CD4-positive, alpha-beta T cell treated with Interleukin-10 for 1 hour (primary cell): ENCODE results near the gene OR2D2.
"Not testable (repeated sequence)": the region's sequence is repeated elsewhere in the genome, so short reads cannot be mapped to it uniquely, and the experiment has no call there.

Experiments
- DNase-seq: peaks from one replicate; pipeline ENCODE4 v3.0.0-alpha.2; 2020

OR2D2 gene, protein sequence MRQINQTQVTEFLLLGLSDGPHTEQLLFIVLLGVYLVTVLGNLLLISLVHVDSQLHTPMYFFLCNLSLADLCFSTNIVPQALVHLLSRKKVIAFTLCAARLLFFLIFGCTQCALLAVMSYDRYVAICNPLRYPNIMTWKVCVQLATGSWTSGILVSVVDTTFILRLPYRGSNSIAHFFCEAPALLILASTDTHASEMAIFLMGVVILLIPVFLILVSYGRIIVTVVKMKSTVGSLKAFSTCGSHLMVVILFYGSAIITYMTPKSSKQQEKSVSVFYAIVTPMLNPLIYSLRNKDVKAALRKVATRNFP

GRCh38 chr11:6892400-6892799 lies at the start of gene OR2D2:
TSS of gene OR2D2 (minus strand) at chr11:6892500. CDS start at chr11:6892500, 0 bp downstream.
- no peak for DNase-seq

DNA sequence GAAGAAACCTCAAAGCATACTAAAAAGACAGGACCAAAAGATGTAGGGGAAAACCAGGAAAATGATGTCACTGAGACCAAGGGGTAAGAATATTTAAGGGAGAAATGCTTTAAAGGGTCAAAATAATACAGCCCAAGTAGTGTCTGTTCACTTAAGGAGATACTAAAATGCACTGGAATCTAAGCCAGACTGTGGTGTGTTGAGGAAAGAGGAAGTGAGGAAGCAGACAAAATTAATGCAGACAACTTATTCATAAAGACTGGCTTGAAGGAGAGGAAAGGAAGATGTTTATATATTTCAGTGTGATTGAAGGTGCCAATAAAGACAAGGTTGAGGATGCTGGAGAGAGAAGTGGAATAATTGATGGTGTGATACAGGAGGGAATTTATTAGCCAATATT lies 49.7 kb upstream of the OR2D2 start:
- no peak for DNase-seq

DNA sequence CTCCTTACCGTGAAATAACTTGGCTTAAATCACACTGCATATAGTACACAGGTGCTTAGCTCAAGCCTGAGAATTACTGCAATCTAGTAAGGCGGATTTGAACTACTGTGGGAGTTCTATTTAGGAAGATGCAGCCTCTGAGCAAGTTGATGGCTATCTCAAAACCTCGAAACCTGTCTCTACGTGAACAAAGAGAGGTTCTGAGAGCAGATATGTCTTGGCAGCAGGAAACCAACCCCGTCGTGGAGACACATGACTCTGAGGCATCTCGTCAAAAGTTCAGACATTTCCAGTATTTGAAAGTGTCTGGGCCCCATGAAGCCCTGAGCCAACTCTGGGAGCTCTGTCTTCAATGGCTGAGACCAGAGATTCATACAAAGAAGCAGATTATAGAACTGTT lies 39.8 kb upstream of the OR2D2 start:
- DNase-seq: no peak

GRCh38 chr11:6931146-6931713 lies 38.9 kb upstream of the OR2D2 start:
- no peak for DNase-seq

- no peak for DNase-seq
Measured at GRCh38 chr11:6928916-6929315, 36.6 kb upstream of the OR2D2 start.

GRCh38 chr11:6927030-6927617 lies 34.8 kb upstream of the OR2D2 start:
- no peak for DNase-seq

DNA sequence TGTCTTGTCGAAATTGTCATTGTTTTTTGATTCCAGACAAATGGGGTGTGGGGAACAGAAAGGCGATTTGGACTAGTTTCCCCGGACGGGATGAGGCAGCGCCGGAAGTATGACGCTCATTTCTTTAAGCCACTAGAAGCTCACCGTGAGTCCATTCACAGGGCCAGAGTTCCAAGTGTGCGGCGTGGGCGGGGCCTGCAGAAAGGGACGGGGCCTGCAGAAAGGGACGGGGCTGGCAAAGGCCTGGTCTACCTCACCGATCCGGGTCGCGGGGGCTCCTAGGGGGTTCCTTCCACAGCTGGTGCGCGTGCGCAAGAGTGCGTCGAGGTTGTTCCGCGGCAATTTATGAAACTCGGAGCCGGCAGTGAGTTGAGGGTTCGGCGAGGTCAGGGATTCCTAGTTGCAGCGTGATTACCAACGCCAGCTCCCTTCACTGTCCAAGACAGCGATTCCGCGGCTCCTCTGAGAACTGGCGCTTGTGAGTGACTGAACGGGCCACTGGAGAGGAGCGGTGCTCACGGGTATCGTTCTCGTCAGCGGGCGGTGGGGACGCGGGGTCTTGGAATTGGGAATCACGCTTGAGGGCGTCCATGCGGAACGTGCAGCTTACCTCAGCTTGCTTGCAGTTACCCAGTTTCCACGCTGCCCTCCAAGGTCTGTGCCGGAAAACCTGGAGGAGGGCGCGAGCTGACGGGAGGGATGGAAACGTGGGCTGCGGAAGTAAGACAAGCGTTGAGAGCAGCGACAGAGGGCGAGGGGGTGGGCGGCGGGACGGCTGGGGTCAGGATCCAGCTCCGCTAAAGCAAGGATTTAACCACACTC lies 34.1 kb upstream of the OR2D2 start, which contains the start of gene ZNF215:
ZNF215 (plus strand) TSS at position 219 of the 822 bp plus-strand sequence. CDS start 5,847 bp downstream, outside the sequence.
- DNase-seq: peak; percentile 3

DNA sequence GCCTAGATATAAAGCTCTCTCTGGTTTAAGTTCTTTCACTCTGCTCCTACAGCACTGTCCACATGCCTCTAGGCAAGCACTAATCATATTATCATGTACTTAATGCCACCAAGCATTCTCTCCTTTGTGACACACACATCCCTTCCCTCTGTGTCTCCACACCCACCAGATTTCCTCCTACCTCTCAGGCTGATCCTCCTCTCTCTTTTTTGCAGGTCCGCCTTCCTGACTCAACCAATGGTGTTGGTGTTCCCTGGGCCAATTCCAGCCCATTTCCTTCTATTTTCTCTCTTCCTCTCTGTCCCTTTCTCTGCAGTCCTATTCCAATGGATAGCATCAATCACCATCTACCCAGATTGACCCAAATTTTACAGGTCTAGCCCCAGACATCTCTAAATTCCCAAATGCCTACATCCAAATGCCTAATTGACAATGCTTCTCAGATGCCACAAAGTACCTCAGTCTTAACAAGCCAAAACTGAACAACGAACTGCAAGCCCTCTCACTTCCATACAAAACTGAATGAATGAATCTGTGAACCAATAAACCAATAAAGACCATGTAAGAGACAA lies 33.4 kb upstream of the OR2D2 start:
- DNase-seq: no peak

GRCh38 chr11:6925007-6925577 lies 32.8 kb upstream of the OR2D2 start:
- DNase-seq: no peak

GRCh38 chr11:6920702-6921101 lies 28.4 kb upstream of the OR2D2 start, which contains the start of gene OR2D3:
TSS of gene OR2D3 (plus strand) at chr11:6921002. CDS start at chr11:6921002, 0 bp downstream.
- DNase-seq: no peak

DNA sequence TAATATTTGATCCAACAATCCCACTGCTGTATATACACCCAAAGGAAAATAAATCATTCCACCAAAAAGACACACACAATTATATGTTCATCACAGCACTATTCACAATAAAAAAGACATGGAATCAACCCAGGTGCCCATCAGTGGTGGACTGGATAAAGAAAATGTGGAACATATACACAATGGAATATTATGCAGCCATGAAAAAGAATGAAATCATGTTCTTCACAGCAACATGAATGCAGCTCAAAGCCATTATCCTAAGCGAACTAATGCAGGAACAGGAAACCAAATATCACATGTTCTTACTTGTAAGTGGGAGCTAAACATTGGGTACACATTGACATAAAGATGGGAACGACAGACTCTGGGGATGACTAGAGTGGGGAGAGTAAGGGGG lies 27.4 kb upstream of the OR2D2 start:
- DNase-seq: no peak

DNA sequence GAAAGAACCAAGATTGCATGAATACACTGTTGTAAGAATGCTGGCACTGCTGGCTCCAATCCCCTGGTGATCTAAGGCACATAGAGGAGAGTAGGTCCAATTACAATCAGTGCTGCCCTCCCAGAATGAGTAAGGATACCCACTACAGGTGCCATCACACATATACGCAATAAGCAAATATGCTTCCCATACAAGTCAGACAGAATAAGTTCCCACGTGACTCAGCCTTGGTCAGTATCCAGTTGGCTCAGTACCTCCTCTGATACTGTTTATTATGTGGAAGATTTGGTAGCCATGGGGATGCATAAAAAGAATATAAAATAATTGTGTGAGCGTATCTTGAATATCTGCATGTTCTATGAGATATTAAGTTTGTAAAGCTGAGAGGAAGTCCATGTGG lies 19.6 kb upstream of the OR2D2 start:
- no peak for DNase-seq

- no peak for DNase-seq
Measured at GRCh38 chr11:6911378-6911777, 19.1 kb upstream of the OR2D2 start.

GRCh38 chr11:6904804-6905203 lies 12.5 kb upstream of the OR2D2 start:
- not testable (repeated sequence) for DNase-seq

GRCh38 chr11:6900327-6900999 lies 8.2 kb upstream of the OR2D2 start:
- DNase-seq: no peak

GRCh38 chr11:6898911-6899310 lies 6.6 kb upstream of the OR2D2 start:
- DNase-seq: no peak

GRCh38 chr11:6895010-6895409 lies 2.7 kb upstream of the OR2D2 start:
- DNase-seq: no peak

- no peak for DNase-seq
Measured at GRCh38 chr11:6894097-6894496, 1.8 kb upstream of the OR2D2 start.

DNA sequence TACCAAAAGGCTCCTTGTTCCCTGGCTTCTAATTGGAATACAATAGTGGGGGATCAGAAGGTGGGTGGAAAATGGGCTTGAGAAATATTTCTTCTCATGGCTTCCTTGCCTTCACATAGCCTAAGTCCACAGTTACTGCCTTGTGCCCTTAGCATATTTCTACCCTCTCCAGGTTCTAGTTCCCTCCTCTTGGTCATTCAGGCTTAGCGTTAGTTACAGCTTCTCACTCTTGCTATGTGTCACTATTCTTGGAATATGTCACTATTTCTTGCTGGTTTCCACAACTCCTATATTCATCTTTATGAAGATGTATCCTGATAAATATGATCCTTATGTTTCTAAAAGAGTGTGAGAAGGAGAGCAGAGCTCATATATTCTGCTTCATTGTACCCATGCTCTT lies 2.5 kb downstream of the OR2D2 start:
- DNase-seq: no peak

- no peak for DNase-seq
Measured at GRCh38 chr11:6888830-6889229, 3.5 kb downstream of the OR2D2 start.

DNA sequence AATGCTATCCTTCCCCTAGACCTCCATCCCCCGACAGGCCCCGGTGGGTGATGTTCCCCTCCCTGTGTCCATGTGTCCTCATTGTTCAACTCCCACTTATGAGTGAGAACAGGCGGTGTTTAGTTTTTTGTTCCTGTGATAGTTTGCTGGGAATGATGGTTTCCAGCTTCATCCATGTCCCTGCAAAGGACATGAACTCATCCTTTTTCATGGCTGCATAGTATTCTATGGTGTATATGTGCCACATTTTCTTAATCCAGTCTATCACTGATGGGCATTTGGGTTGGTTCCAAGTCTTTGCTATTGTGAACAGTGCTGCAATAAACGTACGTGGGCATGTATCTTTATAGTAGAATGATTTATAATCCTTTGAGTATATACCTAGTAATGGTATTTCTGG lies 4.6 kb downstream of the OR2D2 start:
- DNase-seq: not testable (repeated sequence)

DNA sequence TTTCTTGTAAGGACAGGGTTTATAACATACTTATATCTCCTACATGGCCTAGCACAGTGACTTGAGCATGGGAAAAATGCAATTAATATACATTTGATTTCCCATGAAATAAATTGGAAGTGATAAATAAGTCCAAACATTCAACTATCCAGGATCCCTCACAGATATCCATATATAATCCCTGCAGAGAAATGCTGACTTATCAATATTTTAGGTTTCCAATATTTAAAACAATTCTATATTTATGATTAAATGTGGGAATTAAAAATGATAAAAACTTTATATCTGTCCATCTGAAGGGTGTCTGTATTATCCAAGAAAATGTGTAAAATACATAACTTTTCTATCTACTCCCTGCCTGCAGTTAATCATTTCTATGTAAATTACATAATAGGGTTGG lies 9.5 kb downstream of the OR2D2 start:
- DNase-seq: no peak
